D721Med (cell line): ENCODE measurements around the gene PLCD4.

ENCODE experiments used
- DNase-seq: peaks from one replicate; pipeline ENCODE4 v3.0.0; 2011; ENCODE audit warnings: low spot score; ENCODE audit not compliant: insufficient read length
- FAIRE-seq: peaks from 2 replicates; lab custom pipeline; 2011; peaks lifted over from hg19 to GRCh38; lab: Jason Lieb, UNC
- TF ChIP-seq, protein P1 (sequence below): IDR thresholded peaks from 2 replicates; pipeline ENCODE4 v1.5.1; 2012; ENCODE audit warnings: mild to moderate bottlenecking, control low read depth; ENCODE audit not compliant: insufficient read depth; ENCODE audit errors: missing control alignments

PLCD4 gene

DNA sequence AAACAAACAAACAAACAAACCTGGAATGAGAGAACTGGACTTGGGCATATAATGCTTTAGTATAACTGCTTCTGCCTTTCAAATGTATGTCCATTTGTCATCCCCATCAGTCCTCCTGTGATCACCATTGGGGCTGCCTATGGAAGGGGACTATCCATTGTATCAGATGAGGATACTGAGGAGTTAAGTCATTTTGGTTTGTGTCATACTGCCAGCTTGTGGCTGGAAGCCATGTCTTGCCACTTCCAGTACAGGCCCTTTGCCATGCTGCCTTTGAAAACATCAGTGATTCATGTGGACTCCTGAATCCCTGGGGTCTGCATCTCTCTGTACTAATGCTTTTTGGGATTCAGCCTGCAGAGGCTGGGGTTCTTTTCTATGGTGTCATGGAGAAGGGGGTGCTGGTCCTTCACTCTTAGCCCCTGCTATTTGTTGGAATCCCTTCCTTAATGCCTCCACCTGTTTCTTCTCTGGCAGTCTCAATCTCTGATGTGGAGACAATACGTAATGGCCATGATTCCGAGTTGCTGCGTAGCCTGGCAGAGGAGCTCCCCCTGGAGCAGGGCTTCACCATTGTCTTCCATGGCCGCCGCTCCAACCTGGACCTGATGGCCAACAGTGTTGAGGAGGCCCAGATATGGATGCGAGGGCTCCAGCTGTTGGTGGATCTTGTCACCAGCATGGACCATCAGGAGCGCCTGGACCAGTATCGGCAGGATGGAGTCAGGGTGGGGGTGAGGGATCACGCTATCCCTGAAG lies 10.6 kb downstream of the PLCD4 start:
- FAIRE-seq (no peak), DNase-seq (no peak)

DNA sequence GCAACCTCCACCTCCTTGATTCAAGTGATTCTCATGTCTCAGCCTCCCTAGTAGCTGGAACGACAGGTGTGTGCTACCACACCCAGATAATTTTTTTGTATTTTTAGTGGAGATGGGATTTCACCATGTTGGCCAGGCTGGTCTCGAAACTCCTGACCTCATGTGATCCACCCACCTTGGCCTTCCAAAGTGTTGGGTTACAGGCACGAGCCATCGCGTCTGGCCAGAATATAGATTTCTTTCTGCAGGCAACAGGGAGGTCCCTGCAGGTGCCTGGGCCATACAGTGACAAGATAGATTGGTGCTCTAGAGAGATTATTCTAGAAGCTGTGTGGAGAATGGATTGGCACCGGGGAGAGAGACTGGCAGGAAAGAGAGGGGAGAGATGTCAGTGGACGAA lies 13.3 kb downstream of the PLCD4 start:
- no peak for FAIRE-seq
- TF ChIP-seq, protein P1, sequence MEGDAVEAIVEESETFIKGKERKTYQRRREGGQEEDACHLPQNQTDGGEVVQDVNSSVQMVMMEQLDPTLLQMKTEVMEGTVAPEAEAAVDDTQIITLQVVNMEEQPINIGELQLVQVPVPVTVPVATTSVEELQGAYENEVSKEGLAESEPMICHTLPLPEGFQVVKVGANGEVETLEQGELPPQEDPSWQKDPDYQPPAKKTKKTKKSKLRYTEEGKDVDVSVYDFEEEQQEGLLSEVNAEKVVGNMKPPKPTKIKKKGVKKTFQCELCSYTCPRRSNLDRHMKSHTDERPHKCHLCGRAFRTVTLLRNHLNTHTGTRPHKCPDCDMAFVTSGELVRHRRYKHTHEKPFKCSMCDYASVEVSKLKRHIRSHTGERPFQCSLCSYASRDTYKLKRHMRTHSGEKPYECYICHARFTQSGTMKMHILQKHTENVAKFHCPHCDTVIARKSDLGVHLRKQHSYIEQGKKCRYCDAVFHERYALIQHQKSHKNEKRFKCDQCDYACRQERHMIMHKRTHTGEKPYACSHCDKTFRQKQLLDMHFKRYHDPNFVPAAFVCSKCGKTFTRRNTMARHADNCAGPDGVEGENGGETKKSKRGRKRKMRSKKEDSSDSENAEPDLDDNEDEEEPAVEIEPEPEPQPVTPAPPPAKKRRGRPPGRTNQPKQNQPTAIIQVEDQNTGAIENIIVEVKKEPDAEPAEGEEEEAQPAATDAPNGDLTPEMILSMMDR, result no peak

More for the DNA sequence above, 10.6 kb downstream of the PLCD4 start:
- TF ChIP-seq, protein P1, result peak; percentile 16

DNA sequence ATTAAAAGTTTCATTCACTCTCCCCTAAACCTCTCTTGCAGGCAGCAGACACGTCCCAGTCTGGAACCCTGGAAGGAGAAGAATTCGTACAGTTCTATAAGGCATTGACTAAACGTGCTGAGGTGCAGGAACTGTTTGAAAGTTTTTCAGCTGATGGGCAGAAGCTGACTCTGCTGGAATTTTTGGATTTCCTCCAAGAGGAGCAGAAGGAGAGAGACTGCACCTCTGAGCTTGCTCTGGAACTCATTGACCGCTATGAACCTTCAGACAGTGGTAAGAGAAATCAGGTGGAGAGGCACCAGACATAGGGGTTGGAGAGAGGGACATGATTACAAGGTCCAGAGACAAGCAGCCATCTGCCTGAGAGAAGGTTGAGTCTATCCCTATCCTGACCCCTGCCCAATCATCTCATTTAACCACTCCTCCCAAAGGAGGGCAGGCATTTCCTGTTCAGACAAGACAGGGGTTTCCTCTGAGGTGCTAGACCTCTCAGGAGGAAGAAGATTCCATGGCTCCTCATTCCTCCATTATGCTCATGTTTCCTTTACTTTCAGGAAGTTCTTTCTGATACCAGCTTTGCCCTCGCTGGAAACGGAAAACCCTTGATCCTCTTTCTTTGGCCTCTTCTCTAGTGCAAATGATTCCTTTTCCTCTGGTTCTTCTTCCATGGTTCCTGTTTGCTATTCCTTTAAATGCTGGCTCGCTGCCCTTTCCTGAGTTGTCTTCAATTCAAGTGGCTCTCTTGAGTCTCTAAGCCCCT lies 15.1 kb downstream of the PLCD4 start:
- FAIRE-seq (no peak), DNase-seq (no peak)
- TF ChIP-seq, protein P1, result no peak

More for the DNA sequence above, 13.3 kb downstream of the PLCD4 start:
- no peak for DNase-seq

DNA sequence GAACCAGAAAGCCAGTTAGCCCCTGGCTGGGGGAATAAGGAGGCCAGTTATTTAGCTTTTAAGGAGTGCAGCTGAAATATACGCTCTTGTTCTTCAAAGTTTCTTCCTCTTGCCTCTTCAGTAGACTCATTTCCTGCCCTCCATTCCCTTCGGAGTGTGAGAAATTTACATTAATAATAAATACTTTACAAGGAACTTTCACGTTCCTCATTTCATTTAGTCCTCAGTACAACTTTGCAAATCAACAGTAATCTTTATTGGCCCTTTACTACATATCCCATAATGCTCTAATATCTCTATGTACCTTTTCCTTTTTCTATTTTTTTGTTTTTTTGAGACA lies 15.6 kb downstream of the PLCD4 start:
- TF ChIP-seq, protein P1, result no peak
- DNase-seq (no peak), FAIRE-seq (no peak)

DNA sequence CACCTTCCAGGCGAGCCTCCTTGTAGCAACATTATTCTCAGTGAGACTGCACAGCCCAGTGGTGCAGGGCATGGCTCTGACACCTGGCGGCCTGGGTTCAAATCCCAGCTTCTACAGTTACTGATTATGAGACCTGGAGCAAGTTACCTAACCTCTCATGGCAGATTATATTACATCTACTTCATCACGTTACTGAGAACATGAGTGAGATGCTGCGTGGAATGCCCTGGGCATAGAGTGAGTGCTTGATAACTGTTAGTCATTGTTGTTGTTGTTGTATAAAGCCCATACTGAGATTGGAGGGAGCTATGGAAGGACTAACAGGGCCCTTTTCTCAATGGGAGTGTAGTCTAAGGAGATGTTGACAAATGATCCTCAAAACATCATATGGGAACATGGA lies 18.7 kb downstream of the PLCD4 start:
- TF ChIP-seq, protein P1, result no peak
- DNase-seq (no peak), FAIRE-seq (no peak)

DNA sequence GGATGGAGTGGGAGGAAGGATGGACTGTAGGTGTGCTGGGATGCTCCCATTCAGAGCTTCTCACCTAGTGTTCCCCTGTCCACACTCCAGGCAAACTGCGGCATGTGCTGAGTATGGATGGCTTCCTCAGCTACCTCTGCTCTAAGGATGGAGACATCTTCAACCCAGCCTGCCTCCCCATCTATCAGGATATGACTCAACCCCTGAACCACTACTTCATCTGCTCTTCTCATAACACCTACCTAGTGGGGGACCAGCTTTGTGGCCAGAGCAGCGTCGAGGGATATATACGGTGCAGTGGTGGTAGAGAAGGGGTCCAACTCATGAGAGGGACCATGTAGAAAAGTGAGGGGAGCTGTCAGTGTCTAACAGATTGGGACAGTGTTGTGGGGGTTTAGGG lies 20.2 kb downstream of the PLCD4 start:
- DNase-seq (no peak), FAIRE-seq (no peak)
- TF ChIP-seq, protein P1, result no peak

DNA sequence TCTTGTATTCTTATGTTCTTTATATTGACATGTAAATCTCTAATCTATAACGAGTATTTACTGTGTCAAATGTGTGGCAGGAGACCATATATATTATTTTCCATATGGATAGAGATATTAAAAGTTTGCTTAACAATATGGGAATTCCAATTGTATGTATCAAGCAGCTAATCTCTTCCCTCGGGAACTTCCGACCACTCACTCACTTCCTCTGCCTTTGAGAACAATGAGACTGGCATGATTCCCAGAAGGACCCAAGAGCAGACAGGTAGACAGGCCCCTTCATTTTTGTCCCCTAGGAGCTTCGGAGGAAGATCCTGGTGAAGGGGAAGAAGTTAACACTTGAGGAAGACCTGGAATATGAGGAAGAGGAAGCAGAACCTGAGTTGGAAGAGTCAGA lies 24.1 kb downstream of the PLCD4 start:
- no peak for FAIRE-seq

More for the DNA sequence above, 24.1 kb downstream of the PLCD4 start:
- DNase-seq, result no peak
- TF ChIP-seq, protein P1, result no peak
